Astrocyte of the cerebellum (primary cell): ENCODE measurements around the gene ZBTB46.

Experiments used
- DNase-seq: peaks from one replicate; pipeline ENCODE4 v3.0.0-alpha.2; 2011; ENCODE audit warnings: low read depth
- H3K4me3 ChIP-seq: 2 replicates; pipeline ENCODE4 v1.5.1; 2011; ENCODE audit warnings: mild to moderate bottlenecking, low read depth, low read length, moderate library complexity
- CTCF ChIP-seq: IDR thresholded peaks from 2 replicates; pipeline ENCODE4 v1.5.1; 2012; ENCODE audit warnings: low read length, low read depth, moderate library complexity, mild to moderate bottlenecking; ENCODE audit errors: missing control alignments
- in situ Hi-C: cut with HindIII; loops from 2 replicates; pipeline ENCODE4 v1.10.0; 2017; ENCODE audit warnings: low sequenced_read_pairs

ZBTB46 gene

GRCh38 chr20:63703976-63704748 is 126.9 kb downstream of the ZBTB46 start:
- no peak overlapping the region for H3K4me3 ChIP-seq
- in situ Hi-C loops = no loop called here
- DNase-seq = no peak
- no peak for TF ChIP-seq CTCF

- in situ Hi-C loops = no loop called here
- no peak for TF ChIP-seq CTCF
- H3K4me3 ChIP-seq = no peak overlapping the region
- no peak for DNase-seq
Observed at GRCh38 chr20:63703471-63703975, 127.5 kb downstream of the ZBTB46 start.

GRCh38 chr20:63702751-63703470 is 128.2 kb downstream of the ZBTB46 start:
- no peak for DNase-seq
- in situ Hi-C loops = no loop called here
- H3K4me3 ChIP-seq = no peak overlapping the region
- no peak for TF ChIP-seq CTCF

- no peak overlapping the region for H3K4me3 ChIP-seq
- no peak for TF ChIP-seq CTCF
- in situ Hi-C loops = no loop called here
- no peak for DNase-seq
Observed at GRCh38 chr20:63702036-63702665, 128.9 kb downstream of the ZBTB46 start.

- in situ Hi-C loops = no loop called here
- DNase-seq = no peak
- TF ChIP-seq CTCF = no peak
- no peak overlapping the region for H3K4me3 ChIP-seq
Observed at GRCh38 chr20:63701329-63702035, 129.6 kb downstream of the ZBTB46 start.

GRCh38 chr20:63701051-63701328 is 130.1 kb downstream of the ZBTB46 start:
- no peak for TF ChIP-seq CTCF
- H3K4me3 ChIP-seq = no peak overlapping the region
- in situ Hi-C loops = no loop called here
- no peak for DNase-seq
